Omental fat pad (tissue), 4 donors: Measurements from ENCODE around the gene MYD88. TPM values are rescaled to one million over a fixed set of nuclear protein-coding genes. Genes with fewer than 3 reads are reported as not detected.

Experiments used
- ATAC-seq: fragments of 150-250 bp; one replicate; pipeline ENCODE4 v1.9.1; 2016; ENCODE audit warnings: mild to moderate bottlenecking, moderate library complexity; ENCODE audit not compliant: low FRiP score
- DNase-seq: peaks from one replicate; pipeline ENCODE4 v3.0.0-alpha.2; 2019; ENCODE audit warnings: low spot score
- total RNA-seq, 4 donors: library from RNA; depleted of rRNA; stranded (reverse); fragments of >200 nt; gene quantifications; one replicate each; pipeline ENCODE4 v1.1.0, GENCODE V29; 2016
- TF ChIP-seq, protein P1 (sequence below), 3 donors: fragments of 450-650 bp; IDR thresholded peaks; one replicate each; pipeline ENCODE4 v1.5.1; 2016 to 2017; ENCODE audit warnings: antibody characterized with exemption in 3 of 3, mild to moderate bottlenecking in 3 of 3, moderate library complexity in 2 of 3

The MYD88 gene
- total RNA-seq, 4 donors from 2014 or later, result 37.6 to 78.0 (median 53.6) TPM

DNA sequence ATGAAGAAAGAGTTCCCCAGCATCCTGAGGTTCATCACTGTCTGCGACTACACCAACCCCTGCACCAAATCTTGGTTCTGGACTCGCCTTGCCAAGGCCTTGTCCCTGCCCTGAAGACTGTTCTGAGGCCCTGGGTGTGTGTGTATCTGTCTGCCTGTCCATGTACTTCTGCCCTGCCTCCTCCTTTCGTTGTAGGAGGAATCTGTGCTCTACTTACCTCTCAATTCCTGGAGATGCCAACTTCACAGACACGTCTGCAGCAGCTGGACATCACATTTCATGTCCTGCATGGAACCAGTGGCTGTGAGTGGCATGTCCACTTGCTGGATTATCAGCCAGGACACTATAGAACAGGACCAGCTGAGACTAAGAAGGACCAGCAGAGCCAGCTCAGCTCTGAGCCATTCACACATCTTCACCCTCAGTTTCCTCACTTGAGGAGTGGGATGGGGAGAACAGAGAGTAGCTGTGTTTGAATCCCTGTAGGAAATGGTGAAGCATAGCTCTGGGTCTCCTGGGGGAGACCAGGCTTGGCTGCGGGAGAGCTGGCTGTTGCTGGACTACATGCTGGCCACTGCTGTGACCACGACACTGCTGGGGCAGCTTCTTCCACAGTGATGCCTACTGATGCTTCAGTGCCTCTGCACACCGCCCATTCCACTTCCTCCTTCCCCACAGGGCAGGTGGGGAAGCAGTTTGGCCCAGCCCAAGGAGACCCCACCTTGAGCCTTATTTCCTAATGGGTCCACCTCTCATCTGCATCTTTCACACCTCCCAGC, 2.9 kb downstream of the MYD88 start:
- TF ChIP-seq, protein P1, sequence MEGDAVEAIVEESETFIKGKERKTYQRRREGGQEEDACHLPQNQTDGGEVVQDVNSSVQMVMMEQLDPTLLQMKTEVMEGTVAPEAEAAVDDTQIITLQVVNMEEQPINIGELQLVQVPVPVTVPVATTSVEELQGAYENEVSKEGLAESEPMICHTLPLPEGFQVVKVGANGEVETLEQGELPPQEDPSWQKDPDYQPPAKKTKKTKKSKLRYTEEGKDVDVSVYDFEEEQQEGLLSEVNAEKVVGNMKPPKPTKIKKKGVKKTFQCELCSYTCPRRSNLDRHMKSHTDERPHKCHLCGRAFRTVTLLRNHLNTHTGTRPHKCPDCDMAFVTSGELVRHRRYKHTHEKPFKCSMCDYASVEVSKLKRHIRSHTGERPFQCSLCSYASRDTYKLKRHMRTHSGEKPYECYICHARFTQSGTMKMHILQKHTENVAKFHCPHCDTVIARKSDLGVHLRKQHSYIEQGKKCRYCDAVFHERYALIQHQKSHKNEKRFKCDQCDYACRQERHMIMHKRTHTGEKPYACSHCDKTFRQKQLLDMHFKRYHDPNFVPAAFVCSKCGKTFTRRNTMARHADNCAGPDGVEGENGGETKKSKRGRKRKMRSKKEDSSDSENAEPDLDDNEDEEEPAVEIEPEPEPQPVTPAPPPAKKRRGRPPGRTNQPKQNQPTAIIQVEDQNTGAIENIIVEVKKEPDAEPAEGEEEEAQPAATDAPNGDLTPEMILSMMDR (IDR thresholded peaks at IDR 0.05), result no peak
- ATAC-seq (no peak), DNase-seq (no peak)

DNA sequence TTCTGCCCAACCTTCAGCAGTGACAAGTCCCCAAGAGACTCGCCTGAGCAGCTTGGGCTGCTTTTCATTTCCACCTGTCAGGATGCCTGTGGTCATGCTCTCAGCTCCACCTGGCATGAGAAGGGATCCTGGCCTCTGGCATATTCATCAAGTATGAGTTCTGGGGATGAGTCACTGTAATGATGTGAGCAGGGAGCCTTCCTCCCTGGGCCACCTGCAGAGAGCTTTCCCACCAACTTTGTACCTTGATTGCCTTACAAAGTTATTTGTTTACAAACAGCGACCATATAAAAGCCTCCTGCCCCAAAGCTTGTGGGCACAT, 3.5 kb downstream of the MYD88 start:
- peak; percentile 15 for DNase-seq
- no peak for ATAC-seq
- TF ChIP-seq, protein P1 (IDR thresholded peaks at IDR 0.05), result no peak

DNA sequence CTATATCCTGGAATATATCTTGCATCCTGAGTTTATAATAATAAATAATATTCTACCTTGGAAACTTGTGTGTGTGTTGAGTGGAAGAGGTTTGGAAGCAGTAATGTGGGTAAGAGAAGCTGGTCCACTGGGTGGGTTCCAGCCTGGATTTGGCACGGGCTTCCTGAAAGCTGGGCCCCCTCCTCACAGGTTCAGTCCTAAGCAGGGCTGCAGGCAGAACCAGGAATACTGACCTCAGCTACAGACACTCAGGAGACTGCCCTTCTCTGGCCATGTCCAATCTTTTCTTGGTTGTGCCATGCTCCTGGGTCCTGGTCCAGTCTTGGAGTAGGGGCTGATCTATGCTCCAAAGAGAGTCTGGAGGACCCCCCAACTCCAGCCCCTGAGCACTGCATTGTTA, 4.5 kb downstream of the MYD88 start:
- TF ChIP-seq, protein P1 (IDR thresholded peaks at IDR 0.05), result no peak
- ATAC-seq (no peak), DNase-seq (no peak)

DNA sequence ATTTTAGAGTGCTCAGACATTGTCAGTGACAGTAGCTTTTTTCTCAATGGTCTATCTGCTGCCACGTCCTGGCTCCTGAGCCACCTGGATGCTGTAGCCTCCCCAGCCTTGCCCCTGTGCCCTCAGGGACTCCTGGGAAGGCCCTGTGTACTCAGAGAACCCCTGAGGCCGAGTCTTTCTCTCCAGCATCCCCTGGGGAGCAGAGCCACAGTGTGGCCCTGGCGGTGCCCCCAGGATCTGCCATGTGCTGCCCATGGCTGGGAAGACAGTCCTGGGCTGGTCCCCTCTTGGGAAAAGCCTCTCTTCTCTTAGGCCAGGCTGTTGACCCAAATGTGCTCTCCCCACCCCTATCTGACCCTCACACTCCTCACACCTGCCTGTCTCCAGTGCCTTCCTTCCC, 5.0 kb downstream of the MYD88 start:
- ATAC-seq, result no peak
- DNase-seq, result no peak
- TF ChIP-seq, protein P1 (IDR thresholded peaks at IDR 0.05), result no peak

DNA sequence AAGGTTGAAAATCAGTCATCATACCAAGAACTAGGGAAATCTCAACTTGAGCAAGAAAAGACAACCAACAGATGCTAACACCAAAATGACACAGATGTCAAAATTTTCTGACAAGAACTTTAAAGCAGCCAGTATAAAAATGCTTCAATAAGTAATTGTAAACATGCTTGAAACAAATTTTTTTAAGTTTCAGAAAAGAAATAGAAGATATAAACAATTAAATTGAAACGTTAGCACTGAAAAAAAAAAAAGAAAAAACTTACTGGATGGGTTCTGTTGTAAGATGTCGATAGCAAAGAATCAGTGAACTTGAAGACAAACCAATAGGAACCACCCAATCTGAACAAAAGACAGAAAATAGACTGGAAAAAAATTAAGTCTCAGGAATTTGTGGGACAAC, 8.0 kb downstream of the MYD88 start:
- DNase-seq, result no peak
- TF ChIP-seq, protein P1 (IDR thresholded peaks at IDR 0.05), result no peak
- no peak for ATAC-seq

DNA sequence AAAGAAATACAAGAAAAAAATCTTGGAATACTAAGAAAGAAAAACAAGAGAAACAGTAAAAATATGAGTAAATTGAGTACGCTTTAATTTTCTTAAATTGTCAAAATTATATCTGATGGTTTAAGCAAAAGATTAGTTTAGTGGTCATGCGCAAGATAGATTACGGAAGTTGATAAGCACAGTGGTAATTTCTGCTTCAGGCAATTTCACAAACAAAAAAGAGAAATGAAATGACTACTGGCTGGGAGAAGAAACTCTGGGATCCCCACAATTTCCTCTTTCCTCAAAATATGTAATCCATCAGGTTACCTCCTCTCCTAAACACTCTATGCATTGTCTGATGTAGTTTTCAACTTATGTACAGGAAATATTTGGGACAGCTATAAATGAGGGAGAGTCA, 9.0 kb downstream of the MYD88 start:
- DNase-seq (no peak), ATAC-seq (no peak)
- TF ChIP-seq, protein P1 (IDR thresholded peaks at IDR 0.05), result no peak

DNA sequence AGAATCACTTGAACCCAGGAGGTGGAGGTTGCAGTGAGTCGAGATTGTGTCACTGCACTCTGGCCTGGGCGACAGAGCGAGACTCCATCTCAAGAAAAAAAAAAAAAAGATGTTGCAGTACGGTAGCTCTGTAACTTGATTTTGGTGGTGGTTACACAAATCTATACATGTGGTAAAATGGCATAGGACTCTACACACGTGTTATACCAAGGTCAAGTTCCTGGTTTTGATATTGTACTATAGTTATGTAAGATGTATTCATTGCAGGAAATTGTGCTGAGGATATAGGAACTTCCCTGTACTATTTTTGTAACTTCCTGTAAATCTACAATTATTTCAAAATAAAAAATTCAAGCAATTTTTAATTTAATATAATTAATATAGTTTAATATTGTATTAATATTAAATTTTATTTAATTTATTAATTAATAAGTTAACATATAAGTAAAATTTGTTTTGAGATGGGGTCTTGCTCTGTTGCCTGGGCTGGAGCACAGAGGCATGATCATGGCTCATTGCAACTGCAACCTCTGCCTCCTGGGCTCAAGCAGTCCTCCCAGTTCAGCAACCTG, 9.9 kb downstream of the MYD88 start:
- TF ChIP-seq, protein P1 (IDR thresholded peaks at IDR 0.05), result no peak
- no peak for DNase-seq
- no peak for ATAC-seq
